ENCODE results near the gene DGKI. TPM values are rescaled to one million over a fixed set of nuclear protein-coding genes. Genes with fewer than 3 reads are reported as not detected.
A peak's percentile ranks its signal among the peaks of the same experiment; 100 is the strongest.

The DGKI gene
- total RNA-seq, 1 donor from 2014 or later = 3.1 TPM

DNA sequence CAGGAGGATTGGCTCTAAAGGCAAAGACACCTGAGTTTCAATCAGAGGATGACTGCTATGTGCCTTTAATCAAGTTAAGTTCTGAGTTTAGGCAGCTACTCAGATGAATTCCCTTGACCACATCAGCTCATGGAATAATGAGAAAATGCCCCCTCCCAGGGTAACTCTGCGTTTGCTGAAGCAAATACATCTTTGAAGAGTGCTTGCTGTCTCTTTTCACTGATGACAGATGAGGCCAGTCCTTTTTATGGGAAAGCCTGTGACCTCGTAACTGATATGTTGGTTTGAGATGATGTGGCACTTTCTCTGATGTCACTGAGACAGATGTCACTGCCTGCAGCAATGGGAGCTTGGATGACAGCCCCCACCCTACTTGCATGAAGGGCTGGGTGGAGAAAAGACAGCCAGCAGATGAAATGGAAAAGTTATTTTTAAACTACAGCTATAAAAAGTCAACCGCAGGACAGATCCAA, 43.7 kb upstream of the DGKI start:
- no peak for TF ChIP-seq CTCF (IDR thresholded peaks at IDR 0.05)
- no peak overlapping the region for H3K4me3 Mint-ChIP-seq (ENCODE audit: unreplicated experiment)
- H3K4me1 Mint-ChIP-seq (ENCODE audit: unreplicated experiment) = peaks cover 22% of the 10 kb centered on the region
- H3K27ac Mint-ChIP-seq (ENCODE audit: unreplicated experiment) = no peak overlapping the region
- H3K9me3 Mint-ChIP-seq (ENCODE audit: unreplicated experiment) = no peaks in the 10 kb centered on the region
- DNase-seq (ENCODE audit: extremely low spot score, unreplicated experiment) = no peak
- no peaks in the 10 kb centered on the region for H3K27me3 Mint-ChIP-seq (ENCODE audit: unreplicated experiment)
- peaks cover 60% of the 10 kb centered on the region for H3K36me3 Mint-ChIP-seq (ENCODE audit: unreplicated experiment)

DNA sequence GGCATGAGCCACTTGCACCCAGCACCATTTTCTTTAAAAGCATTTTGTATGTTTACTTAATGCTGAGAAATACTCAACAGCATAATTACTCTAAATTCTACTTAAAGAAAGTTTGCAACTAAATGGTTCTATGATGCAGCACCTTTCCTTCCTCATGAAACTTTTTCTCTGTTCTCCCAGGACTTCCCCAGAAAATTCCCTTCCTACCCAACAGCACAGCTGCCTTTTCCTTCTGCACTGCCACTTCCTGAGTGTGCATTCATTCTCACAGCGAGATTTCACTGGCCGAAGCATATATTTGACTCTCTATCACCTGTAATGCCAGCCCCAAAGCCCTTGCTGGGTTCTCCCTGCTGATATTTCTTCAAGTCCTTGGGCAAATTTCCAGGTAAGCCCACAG, 41.5 kb upstream of the DGKI start:
- Mint-ChIP-seq H3K36me3 (ENCODE audit: unreplicated experiment) (peaks cover 62% of the 10 kb centered on the region), H3K27ac (ENCODE audit: unreplicated experiment) (no peak overlapping the region), H3K4me1 (ENCODE audit: unreplicated experiment) (peaks cover 20% of the 10 kb centered on the region), H3K4me3 (ENCODE audit: unreplicated experiment) (no peak overlapping the region), H3K9me3 (ENCODE audit: unreplicated experiment) (no peaks in the 10 kb centered on the region), H3K27me3 (ENCODE audit: unreplicated experiment) (no peaks in the 10 kb centered on the region)
- TF ChIP-seq CTCF (IDR thresholded peaks at IDR 0.05) = no peak
- DNase-seq (ENCODE audit: extremely low spot score, unreplicated experiment) = no peak

DNA sequence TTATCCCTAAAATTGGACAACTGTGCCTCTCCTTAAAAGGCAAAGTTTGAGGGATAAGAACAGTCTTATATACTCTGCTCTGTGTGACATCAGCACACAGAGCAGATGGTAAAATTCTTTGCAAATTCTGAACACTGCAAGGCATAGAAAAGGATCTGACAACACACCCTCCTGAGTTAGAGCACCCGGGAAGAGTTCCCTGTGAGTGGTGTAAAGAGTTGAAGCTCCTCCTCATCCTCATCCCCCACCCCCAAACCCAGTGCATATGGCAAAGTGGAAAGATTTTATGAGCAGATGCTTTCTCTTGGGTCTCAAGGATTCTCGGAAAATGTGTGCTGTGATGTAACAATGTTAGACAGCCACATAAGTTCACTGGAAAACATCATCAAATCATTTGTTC, 40.0 kb upstream of the DGKI start:
- Mint-ChIP-seq H3K27me3 (ENCODE audit: unreplicated experiment) (no peaks in the 10 kb centered on the region), H3K4me3 (ENCODE audit: unreplicated experiment) (no peak overlapping the region), H3K9me3 (ENCODE audit: unreplicated experiment) (no peaks in the 10 kb centered on the region), H3K36me3 (ENCODE audit: unreplicated experiment) (peaks cover 66% of the 10 kb centered on the region), H3K27ac (ENCODE audit: unreplicated experiment) (peak overlapping the region; percentile 51), H3K4me1 (ENCODE audit: unreplicated experiment) (peaks cover 20% of the 10 kb centered on the region)
- TF ChIP-seq CTCF (IDR thresholded peaks at IDR 0.05) = no peak
- DNase-seq (ENCODE audit: extremely low spot score, unreplicated experiment) = no peak

GRCh38 chr7:137886281-137886680, 39.5 kb upstream of the DGKI start:
- peaks cover 20% of the 10 kb centered on the region for H3K4me1 Mint-ChIP-seq (ENCODE audit: unreplicated experiment)
- peaks cover 70% of the 10 kb centered on the region for H3K36me3 Mint-ChIP-seq (ENCODE audit: unreplicated experiment)
- H3K9me3 Mint-ChIP-seq (ENCODE audit: unreplicated experiment) = no peaks in the 10 kb centered on the region
- no peaks in the 10 kb centered on the region for H3K27me3 Mint-ChIP-seq (ENCODE audit: unreplicated experiment)
- no peak overlapping the region for H3K4me3 Mint-ChIP-seq (ENCODE audit: unreplicated experiment)
- DNase-seq (ENCODE audit: extremely low spot score, unreplicated experiment) = no peak
- TF ChIP-seq CTCF (IDR thresholded peaks at IDR 0.05) = no peak
- H3K27ac Mint-ChIP-seq (ENCODE audit: unreplicated experiment) = peak overlapping the region; percentile 51

DNA sequence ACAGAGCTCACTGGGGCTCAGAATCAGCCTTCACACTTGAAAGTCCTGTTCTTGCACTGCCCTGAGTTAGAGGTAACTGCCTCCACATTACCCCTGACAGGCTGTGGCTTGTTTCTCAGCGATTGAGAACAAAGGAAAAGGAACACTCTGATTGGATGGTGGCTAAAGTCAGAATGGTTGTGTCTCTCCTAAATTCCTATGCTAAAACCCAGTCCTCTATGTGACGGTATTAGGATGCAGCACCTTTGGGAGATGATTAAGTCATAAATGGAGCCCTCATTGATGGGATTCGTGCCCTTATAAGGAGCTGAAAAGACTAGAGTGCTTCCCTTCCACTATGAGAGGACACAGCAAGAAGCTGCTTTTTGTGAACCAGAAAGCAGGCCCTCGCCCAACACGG, 38.9 kb upstream of the DGKI start:
- H3K4me3 Mint-ChIP-seq (ENCODE audit: unreplicated experiment) = no peak overlapping the region
- H3K36me3 Mint-ChIP-seq (ENCODE audit: unreplicated experiment) = peaks cover 67% of the 10 kb centered on the region
- TF ChIP-seq CTCF (IDR thresholded peaks at IDR 0.05) = no peak
- H3K9me3 Mint-ChIP-seq (ENCODE audit: unreplicated experiment) = no peaks in the 10 kb centered on the region
- DNase-seq (ENCODE audit: extremely low spot score, unreplicated experiment) = no peak
- H3K27ac Mint-ChIP-seq (ENCODE audit: unreplicated experiment) = peak overlapping the region; percentile 51
- H3K4me1 Mint-ChIP-seq (ENCODE audit: unreplicated experiment) = peaks cover 17% of the 10 kb centered on the region
- H3K27me3 Mint-ChIP-seq (ENCODE audit: unreplicated experiment) = no peaks in the 10 kb centered on the region

All from osteocyte (in vitro differentiated cells).